ENCODE data around the gene FOSL2. TPM values are rescaled to one million over a fixed set of nuclear protein-coding genes. Genes with fewer than 3 reads are reported as not detected.

The FOSL2 gene
- total and polyA plus RNA-seq, 4 donors, result 4.5 to 14.2 (median 10.7) TPM

DNA sequence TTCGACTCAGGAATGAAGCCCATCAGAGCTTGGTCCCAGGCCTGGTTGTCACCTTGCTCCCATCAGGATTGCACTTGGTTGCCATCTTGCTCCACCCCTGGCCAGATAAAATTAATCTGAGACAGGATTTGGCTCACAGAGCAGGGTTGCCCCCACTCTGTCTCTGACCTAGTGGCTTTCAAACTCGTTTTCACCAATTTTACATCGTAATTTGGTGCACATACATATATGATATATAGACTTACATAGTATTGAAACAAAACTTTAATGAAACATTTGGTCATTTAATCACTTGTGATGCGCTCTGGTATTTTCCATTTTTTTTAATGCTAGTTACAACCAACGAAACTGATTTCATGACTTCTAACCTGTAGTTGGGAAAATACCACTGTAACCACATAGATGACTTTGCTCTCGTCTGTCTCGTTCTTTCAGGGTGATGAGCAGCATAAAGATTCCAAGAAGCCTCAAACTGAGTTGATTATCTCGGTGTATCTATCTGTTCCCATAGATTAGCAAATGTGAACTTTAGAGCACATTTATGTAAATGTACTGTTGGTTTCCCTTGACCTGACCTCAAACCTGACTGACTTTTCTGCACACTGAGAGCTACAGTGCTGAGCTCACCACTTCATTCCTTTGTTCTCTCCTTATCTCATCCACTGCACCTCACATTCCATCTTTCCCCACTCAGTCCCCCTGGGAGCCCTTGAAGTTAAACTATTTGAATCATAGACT, 72.7 kb downstream of the FOSL2 start:
- Histone ChIP-seq H3K4me1 (ENCODE audit: control insufficient read depth, insufficient read depth, low read length) (no peaks in the 10 kb centered on the region), H3K36me3 (ENCODE audit: control insufficient read depth, insufficient read depth, low read length) (no peaks in the 10 kb centered on the region), H3K27me3 (ENCODE audit: control insufficient read depth, insufficient read depth, low read length) (no peaks in the 10 kb centered on the region), H3K27ac (ENCODE audit: low read depth, low read length) (no peak overlapping the region), H3K9me3 (ENCODE audit: control insufficient read depth, insufficient read depth, low read length) (no peaks in the 10 kb centered on the region), H3K4me3 (ENCODE audit: low read depth, low read length) (no peak overlapping the region)
- 69% methylated on average over 5 of the region's 8 CpGs for WGBS (ENCODE audit: insufficient coverage)
- DNase-seq (ENCODE audit: low read depth in 4 of 6, low spot score in 6 of 6), result no peak

Small RNA genes lying within 50 kb of the gene (small RNA-seq; reads per million reads assigned to genes)
- gene AC104695.3 (ENCODE audit: low replicate concordance) (0.08 reads per million), gene SNRPGP7 (ENCODE audit: low replicate concordance) (not detected)

Other genes starting within 250 kb of the FOSL2 start
- gene PLB1, start 103.2 kb downstream of the FOSL2 start, total RNA-seq, result 10 to 100 TPM in 1 of 2 donors, 1 to 10 TPM in 1; 5.5 to 10.7 TPM
- gene PLB1, start 103.2 kb downstream of the FOSL2 start, polyA plus RNA-seq (ENCODE audit: insufficient read length in 2 of 2), result 10 to 100 TPM; 10.5 to 11.2 TPM